ENCODE results near the gene ALDH3A1. TPM values are rescaled to one million over a fixed set of nuclear protein-coding genes. Genes with fewer than 3 reads are reported as not detected.

The ALDH3A1 gene
- total RNA-seq, 1 donor from 2014 or later: 0.84 TPM

- Histone ChIP-seq H3K4me3 (ENCODE audit: low read depth, low read length) (no peak overlapping the region), H3K36me3 (ENCODE audit: control insufficient read depth, insufficient read depth, low read length) (no peaks in the 10 kb centered on the region), H3K27me3 (ENCODE audit: control insufficient read depth, insufficient read depth, low read length) (peaks cover 8% of the 10 kb centered on the region)
- TF ChIP-seq CTCF (IDR thresholded peaks at IDR 0.05; ENCODE audit: insufficient read depth, low read length, poor library complexity, severe bottlenecking): no peak
- DNase-seq (ENCODE audit: low read depth): no peak
These were observed 12.0 kb downstream of the ALDH3A1 start for GRCh38 chr17:19736071-19736470.

GRCh38 chr17:19733953-19734526 is 14.1 kb downstream of the ALDH3A1 start:
- Histone ChIP-seq H3K36me3 (ENCODE audit: control insufficient read depth, insufficient read depth, low read length) (no peaks in the 10 kb centered on the region), H3K4me3 (ENCODE audit: low read depth, low read length) (no peak overlapping the region), H3K27me3 (ENCODE audit: control insufficient read depth, insufficient read depth, low read length) (peaks cover 10% of the 10 kb centered on the region)
- DNase-seq (ENCODE audit: low read depth): no peak
- TF ChIP-seq CTCF (IDR thresholded peaks at IDR 0.05; ENCODE audit: insufficient read depth, low read length, poor library complexity, severe bottlenecking): no peak

GRCh38 chr17:19731626-19732025 is 16.5 kb downstream of the ALDH3A1 start:
- no peaks in the 10 kb centered on the region for H3K36me3 ChIP-seq (ENCODE audit: control insufficient read depth, insufficient read depth, low read length)
- H3K27me3 ChIP-seq (ENCODE audit: control insufficient read depth, insufficient read depth, low read length): peaks cover 10% of the 10 kb centered on the region
- no peak for DNase-seq (ENCODE audit: low read depth)
- no peak for TF ChIP-seq CTCF (IDR thresholded peaks at IDR 0.05; ENCODE audit: insufficient read depth, low read length, poor library complexity, severe bottlenecking)
- H3K4me3 ChIP-seq (ENCODE audit: low read depth, low read length): no peak overlapping the region

- Histone ChIP-seq H3K27me3 (ENCODE audit: control insufficient read depth, insufficient read depth, low read length) (peaks cover 10% of the 10 kb centered on the region), H3K4me3 (ENCODE audit: low read depth, low read length) (no peak overlapping the region), H3K36me3 (ENCODE audit: control insufficient read depth, insufficient read depth, low read length) (no peaks in the 10 kb centered on the region)
- no peak for TF ChIP-seq CTCF (IDR thresholded peaks at IDR 0.05; ENCODE audit: insufficient read depth, low read length, poor library complexity, severe bottlenecking)
- no peak for DNase-seq (ENCODE audit: low read depth)
These were observed 17.3 kb downstream of the ALDH3A1 start for GRCh38 chr17:19730843-19731242.

- H3K4me3 ChIP-seq (ENCODE audit: low read depth, low read length): no peak overlapping the region
- no peaks in the 10 kb centered on the region for H3K36me3 ChIP-seq (ENCODE audit: control insufficient read depth, insufficient read depth, low read length)
- TF ChIP-seq CTCF (IDR thresholded peaks at IDR 0.05; ENCODE audit: insufficient read depth, low read length, poor library complexity, severe bottlenecking): no peak
- DNase-seq (ENCODE audit: low read depth): no peak
- peaks cover 10% of the 10 kb centered on the region for H3K27me3 ChIP-seq (ENCODE audit: control insufficient read depth, insufficient read depth, low read length)
These were observed 18.2 kb downstream of the ALDH3A1 start for GRCh38 chr17:19729900-19730299.

- Histone ChIP-seq H3K4me3 (ENCODE audit: low read depth, low read length) (no peak overlapping the region), H3K36me3 (ENCODE audit: control insufficient read depth, insufficient read depth, low read length) (no peaks in the 10 kb centered on the region)
These were observed 20.0 kb downstream of the ALDH3A1 start for GRCh38 chr17:19728084-19728495.

More at GRCh38 chr17:19728084-19728495, 20.0 kb downstream of the ALDH3A1 start:
- H3K27me3 ChIP-seq (ENCODE audit: control insufficient read depth, insufficient read depth, low read length): peaks cover 10% of the 10 kb centered on the region
- no peak for TF ChIP-seq CTCF (IDR thresholded peaks at IDR 0.05; ENCODE audit: insufficient read depth, low read length, poor library complexity, severe bottlenecking)
- DNase-seq (ENCODE audit: low read depth): no peak
